ENCODE measurements around the gene GRIK4.

- no peak for TF ChIP-seq CTCF (conservative IDR thresholded peaks at IDR 0.05)
- TF ChIP-seq EZH2 (IDR thresholded peaks at IDR 0.05; ENCODE audit: low read depth) = no peak
Measured at GRCh38 chr11:120637131-120637530, 125.6 kb downstream of the GRIK4 start.
